ENCODE results near the gene FADD.

Gene FADD

GRCh38 chr11:70251659-70252321, 48.7 kb downstream of the FADD start:
- H3K4me3 ChIP-seq (replicated peaks; ENCODE audit: low read depth, low read length): no peak overlapping the region
- DNase-seq (ENCODE audit: low read depth): no peak
- no peak for TF ChIP-seq CTCF (IDR thresholded peaks at IDR 0.05; ENCODE audit: low read length, missing control alignments)

DNA sequence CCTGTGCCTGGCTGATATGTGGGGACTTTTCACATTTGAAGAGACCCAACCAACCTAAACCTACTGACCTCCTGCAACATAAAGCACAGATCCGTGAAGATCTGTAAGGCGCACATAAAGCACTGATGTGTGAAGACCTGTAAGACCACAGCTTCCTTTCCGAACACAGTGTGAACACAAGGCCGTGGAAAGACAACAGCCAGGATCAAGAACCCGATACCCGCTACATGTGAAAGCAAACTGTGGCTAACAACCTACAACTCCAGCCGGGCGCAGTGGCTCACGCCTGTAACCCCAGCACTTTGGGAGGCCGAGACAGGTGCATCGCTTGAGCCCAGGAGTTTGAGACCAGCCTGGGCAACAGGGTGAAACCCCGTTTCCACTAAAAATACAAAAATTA, 49.7 kb downstream of the FADD start:
- DNase-seq (ENCODE audit: low read depth): no peak
- TF ChIP-seq CTCF (IDR thresholded peaks at IDR 0.05; ENCODE audit: low read length, missing control alignments): no peak

DNA sequence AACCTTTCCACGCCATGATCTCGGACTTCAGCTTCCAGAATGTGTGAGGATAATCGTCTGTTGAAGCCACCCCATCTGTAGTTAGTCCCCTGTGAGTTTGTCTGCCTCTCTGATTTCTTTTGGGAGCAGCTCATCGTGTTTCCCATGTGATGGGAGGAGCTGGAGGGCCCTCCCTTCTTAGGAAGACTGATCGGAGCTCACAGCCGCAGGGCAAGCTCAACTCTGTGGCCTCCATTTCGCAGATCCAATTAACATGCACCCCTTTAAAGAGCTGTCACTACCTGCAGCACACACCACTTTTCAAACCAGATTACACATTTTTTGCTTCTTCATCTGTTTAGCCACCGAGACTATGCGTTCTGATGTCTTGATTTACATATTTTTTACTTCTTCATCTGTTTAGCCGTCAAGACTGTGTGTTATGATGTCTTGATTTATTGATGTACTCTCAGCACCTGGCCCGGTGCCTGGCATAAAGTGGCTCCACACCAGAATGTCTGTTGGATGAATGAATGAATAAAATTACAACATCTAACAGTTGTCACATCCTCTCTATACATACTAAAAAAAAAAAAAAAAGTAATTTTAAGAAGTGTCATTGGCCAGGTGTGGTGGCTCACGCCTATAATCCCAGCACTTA, 52.5 kb downstream of the FADD start:
- TF ChIP-seq CTCF (IDR thresholded peaks at IDR 0.05; ENCODE audit: low read length, missing control alignments): no peak
- DNase-seq (ENCODE audit: low read depth): no peak
- H3K4me3 ChIP-seq (replicated peaks; ENCODE audit: low read depth, low read length): no peak overlapping the region

More for the DNA sequence above, 49.7 kb downstream of the FADD start:
- no peak overlapping the region for H3K4me3 ChIP-seq (replicated peaks; ENCODE audit: low read depth, low read length)
